ENCODE results near the gene IHH.

IHH gene

DNA sequence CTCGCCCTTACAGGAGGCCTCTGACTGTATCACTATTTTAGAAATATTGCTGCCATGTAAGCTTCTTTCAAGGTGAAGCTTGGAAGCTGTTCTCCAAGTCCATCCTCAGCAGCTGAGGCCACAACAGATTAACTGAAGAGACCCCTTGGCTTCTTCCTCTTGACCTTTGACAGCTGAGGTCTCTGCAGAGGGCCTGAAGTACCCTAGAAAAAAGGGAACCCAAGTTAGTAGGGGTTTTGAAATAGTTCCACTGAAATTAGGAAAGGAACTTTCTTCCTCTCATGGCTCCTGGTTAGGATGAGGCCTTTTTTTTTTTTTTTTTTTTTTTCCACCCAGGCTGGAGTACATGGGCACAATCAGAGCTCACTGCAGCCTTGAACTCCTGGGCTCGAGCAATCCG is 15.5 kb upstream of the IHH start:
- DNase-seq (ENCODE audit: low read depth in 2 of 2, low spot score in 1 of 2), result no peak

DNA sequence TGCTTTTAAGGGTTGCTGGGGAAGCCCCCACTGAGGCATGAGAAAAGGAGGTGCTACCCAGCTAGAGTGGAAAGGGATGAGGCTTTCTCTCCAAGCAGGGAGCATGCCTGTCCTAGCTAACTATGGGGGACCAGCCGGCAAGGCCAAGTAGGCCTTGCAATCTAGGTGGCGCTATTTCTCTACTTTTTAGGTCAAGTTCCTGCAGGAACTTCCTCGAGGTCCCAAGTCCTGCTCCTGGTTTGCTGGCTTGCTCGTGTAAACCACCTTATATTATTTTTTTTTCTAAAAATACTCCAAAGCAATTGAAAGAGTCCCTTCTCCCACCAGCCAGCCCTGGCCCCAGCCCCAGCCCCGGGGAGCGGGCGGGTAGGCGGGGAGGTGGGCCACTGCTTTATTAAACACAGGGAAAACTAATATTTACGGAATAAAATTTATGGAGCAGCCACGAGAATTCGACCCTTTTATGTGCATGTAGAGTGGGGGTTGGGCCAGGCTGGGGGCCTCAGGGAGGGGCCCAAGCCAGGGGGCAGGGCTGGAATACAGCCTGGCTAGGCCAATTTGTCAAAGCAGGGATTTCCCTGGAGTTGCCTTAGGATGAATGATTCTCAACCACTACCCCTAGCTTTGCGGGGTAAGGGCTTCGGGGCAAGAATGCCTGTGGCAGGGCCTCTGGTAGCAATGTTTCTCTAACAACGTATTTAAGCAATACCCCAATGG is 12.8 kb upstream of the IHH start:
- DNase-seq (ENCODE audit: low read depth in 2 of 2, low spot score in 1 of 2), result no peak

DNA sequence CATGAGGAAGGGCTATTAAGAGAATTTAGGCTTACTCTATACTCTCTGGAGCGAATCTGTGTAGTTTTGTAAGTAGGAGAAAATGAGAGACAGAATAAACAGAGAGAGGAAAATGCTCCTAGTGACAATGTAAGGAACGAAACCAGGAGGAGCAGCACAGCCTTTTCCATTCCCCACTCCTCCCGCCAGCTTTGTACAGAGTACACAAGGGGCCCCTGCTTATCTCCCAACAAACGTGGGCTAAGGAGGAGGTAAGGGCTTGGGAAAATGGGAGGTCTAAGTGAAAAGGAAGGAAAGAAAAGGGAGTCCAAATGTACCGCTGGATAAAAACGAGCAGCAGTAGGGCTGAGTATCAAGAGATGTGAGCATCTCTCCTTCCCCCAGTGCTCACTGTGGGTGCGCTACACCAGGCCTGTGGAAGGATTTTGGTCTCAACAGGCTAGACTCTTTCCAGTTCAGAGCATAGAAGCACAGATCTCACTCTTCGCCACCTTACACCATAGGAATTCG is 12.1 kb upstream of the IHH start:
- DNase-seq (ENCODE audit: low read depth in 2 of 2, low spot score in 1 of 2), result no peak

DNA sequence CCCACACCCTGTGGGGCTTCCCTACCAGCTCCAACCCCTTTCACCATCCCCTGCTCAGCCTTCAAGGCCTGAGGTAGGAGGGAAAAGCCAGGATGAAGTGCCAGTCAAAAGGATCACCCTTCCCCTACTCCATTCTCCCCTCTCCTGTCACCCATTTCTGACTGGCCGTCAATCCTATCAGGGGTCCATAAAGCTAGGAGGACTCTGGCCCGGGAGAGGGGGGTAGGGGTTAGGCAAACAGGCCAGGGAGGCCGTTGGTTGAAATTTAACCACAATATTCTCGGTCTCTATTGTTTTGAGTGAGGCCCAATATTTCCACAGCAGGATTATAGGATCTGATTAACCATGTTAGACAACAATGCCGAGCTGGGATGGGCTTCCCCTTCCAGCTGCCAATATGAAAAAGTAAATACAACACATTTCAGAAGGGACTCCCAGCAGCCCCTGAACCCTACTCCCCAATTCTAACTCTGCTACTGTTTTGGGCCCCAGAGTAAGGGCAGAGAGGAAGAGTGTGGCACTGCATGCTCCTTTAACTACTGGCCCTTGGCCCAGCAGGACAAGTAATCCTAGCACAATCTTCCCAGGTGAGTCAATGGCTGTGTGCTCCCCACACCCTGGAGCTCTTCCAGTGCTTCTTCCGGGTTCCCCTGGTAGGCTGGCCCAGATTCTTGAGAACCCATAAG is 10.6 kb upstream of the IHH start:
- DNase-seq (ENCODE audit: low read depth in 2 of 2, low spot score in 1 of 2), result no peak

DNA sequence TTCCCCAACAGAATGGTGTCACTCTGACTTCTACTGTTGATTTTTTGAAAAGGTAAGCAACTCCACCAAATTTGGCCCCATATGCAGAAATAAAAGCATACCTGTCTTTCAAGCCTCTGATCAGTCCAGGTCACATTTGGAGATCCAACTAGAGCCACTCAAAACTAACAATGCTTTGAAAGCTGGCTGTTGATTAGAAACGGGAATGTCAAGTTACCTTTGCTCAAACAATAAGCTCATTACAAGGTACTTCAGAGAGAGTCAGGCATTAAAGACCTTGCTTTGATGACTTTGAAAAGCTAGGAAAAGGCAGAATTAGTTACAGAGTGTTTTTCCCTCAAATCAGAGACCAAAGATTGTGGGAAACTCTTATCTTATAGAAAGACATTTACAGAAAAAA is 4.8 kb upstream of the IHH start:
- no peak for DNase-seq (ENCODE audit: low read depth in 2 of 2, low spot score in 1 of 2)

DNA sequence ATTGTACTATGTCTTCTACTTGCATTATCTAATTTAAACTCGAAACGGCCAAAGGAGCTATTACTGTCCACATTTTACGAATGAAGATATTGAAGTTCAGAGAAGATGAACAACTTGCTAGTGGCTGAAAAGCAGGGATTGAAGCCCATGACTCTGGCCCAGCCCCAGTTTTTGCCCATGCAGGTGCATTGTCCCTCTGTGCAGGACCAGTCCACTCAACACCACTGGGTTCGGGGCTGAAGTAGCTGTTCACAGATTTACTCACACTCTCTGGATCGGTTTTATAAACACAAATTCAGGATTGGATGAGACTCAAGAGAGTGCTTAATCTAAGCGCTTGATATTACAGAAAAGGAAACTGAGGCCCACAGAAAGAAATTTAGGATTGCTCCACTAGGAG is 1.4 kb upstream of the IHH start:
- no peak for DNase-seq (ENCODE audit: low read depth in 2 of 2, low spot score in 1 of 2)

DNA sequence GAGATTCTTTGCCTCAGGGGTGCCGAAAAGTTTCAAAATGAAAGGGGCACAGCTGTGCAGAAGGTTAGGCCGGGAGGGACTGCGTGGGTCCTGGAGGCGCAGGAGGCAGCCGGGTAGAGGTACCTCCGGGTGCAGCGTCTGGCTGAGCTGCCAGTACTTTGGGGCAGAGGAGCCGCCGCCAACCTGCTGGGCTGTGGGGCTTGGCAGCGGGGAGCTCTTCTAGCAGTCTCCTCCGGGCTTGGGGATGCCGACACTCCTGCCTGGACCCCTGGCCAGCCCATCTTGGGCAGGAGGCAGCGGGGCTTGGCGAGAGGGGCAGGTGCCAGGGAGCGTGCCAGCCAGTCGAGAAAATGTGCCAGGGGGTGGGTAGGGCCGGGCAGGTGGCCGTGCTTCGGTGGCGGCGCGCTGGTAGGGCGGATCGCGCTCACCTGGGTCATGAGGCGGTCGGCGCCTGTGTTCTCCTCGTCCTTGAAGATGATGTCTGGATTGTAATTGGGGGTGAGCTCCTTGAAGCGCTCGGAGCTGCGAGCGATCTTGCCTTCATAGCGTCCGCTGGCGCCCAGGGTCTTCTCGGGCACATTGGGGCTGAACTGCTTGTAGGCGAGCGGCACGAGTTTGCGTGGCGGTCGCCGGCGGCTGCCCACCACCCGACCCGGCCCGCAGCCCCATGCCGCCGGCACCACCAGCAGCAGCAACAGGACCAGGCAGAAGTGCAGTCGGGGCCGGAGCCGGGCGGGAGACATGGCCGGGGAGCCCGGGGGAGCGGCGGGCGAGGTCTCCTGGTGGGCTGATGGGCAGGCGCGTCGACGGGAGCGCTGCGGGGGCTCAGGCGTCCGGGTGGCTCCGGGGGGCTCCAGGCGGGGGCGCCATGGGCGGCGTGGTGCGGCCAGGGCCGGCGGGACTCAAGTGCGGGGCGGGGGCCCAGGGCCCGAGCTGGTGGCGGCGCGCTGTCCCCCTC is 717 bp downstream of the IHH start:
- DNase-seq (ENCODE audit: low read depth in 2 of 2, low spot score in 1 of 2), result no peak

DNA sequence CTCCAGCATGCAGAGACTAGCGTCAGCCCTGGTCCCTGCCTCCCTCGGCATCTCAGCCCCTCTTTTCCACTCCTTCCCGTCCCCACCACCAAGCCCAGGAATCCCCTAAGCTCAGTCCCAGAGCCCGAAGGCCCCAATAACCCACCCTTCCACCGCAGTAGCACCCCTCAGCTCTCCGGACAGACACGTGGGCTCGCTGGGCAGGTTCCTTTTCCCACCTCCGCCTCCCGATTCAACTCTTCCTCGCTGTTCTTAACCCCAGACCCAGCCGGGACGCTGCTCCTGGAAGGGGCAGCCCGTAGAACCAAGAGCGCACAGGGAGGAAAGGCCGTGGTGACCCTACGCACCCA is 1.4 kb downstream of the IHH start:
- DNase-seq (ENCODE audit: low read depth in 2 of 2, low spot score in 1 of 2), result no peak

DNA sequence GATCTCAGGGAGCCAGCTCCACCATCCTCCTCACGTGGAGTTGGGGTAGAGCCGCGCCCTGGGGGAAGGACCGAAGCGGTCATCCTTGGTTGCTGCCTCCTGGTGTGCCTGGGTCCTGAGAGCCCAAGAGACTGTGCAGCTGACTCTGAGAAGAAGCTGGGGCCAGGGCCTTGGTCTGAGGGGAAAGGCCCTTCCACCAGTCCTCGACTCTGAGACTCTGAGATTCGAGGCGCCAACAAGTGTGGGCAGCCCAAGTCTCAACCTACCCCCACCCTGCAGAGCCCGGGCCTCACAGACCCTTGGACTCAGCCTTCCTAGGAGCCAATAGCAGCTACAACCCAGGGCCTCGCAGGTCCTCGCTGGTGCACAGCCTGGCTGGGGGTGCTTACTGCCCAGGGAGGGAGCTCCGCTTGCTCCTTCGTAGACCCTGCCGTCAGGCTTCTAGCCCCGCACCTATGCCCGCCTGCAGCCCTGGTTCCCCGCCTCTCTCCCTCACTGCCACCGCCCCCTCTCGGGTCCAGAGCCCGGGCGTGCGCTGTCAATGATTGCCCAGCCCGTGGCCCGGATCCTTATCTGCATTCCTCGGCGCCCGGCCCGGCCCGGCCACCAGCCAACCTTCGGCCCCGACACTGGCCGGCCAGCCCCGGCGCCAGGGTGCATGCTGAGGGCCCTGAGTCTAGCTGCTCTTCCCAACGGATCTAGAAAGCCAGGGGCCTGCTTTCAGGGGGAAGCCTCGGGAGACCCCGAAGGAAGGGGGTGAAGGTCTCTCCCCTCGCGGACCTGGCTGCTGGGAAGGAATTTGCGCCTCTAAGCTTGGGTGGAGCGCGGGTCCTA is 2.0 kb downstream of the IHH start:
- DNase-seq (ENCODE audit: low read depth in 2 of 2, low spot score in 1 of 2), result no peak

DNA sequence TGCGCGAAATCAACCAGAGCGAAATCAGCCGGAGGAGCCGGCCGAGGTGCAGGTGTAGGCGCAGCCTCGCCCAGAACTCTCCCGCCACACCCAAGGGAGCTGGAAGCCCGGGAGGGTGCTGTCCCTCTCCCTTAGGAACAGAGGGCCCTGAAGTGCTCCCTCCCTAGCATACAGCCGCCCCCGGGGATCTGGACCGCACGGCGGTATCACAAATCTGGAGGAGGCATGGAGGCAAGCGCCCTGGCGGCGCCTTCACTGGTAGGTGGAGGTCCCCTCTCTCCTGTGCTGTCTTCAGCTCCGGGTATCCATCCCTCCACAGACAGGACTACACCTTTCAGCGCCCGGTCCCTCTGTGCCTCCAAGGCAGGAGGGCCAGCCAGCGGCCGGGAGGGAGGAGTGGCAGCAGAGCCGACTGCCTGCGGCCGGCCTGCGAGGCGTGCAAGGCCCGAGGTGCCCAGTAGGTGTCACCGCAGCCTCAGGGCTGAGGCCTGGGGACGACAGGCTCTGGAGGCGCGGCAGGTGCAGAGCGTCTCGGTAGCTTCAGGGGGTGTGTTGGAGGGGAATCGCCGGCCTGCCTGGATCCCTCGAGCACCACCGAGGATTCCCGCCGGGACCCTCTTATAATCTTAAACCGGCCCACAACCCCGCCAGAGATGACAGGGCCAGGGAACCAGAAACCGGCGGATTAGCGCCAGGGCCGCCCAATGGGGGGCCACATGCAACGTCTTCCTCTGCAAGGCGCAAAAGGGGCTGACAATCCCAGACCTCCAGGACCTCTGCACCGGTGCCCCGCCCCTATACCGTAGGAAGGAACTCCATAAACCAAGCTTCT is 2.8 kb downstream of the IHH start:
- DNase-seq (ENCODE audit: low read depth in 2 of 2, low spot score in 1 of 2), result peak; percentile 38 to 40

DNA sequence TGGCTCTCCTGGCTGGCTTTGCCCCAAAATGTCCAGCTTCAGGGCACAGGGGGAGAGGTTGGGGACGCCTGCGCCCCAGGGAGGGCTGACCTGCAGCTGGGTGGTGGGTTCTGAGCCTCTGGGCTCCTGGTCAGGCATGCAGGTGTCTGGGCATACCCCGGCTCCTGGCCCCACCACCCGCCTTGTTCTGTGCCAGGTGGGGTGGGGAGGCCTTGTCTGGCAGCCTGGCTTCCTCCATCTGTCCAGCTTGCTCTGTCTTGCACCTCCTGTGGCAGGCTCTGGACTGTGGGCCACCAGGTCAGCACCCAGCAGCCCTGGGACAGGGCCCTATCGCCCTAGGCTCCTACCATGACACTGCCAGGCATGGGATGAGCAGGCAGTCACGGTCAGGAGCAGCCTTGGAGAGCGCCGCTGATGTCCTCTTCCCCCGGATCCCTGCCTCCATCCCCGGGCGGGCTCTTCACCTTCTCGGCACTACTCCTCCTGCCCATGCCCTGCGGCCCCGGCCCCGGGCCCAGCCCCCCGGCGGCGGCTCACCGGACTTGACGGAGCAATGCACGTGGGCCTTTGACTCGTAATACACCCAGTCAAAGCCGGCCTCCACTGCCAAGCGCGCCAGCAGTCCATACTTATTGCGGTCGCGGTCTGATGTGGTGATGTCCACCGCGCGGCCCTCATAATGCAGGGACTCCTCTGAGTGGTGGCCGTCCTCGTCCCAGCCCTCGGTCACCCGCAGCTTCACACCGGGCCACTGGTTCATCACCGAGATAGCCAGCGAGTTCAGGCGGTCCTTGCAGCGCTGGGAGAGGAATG is 3.6 kb downstream of the IHH start:
- DNase-seq (ENCODE audit: low read depth in 2 of 2, low spot score in 1 of 2), result no peak

DNA sequence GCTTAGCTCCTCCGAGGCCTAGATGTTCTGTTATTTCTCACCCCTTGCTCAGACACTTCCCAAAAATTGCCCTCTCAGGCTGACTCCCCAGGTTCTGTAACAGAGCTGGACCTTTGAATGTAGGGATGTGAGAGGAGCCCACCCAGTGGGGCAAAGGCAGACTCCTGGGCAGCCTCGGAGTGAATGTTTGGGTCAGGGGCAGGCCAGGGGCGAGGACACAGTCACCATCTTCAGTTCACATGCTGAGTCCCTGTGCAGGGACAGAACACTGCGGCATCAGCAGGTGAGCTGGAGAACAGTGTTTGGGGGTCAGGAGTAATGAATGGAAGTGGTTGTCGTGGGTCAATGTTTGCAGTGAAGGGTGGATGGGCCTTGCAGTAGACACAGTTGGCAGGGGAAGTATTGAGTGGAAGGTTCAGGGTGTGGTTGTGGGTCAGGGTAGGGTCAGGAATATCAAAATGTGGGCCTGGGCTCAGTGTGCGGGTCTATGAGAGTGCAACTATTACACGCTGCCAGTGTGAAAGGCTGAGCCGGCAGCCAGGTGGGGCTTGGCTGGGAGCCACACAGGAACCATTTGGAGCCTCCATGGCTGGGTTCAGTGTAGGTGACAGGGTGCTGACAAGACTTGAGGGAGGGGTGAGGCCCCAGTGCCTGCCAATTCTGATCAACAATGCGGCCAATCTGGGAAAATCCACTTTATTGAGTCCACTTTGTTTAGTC is 4.4 kb downstream of the IHH start:
- no peak for DNase-seq (ENCODE audit: low read depth in 2 of 2, low spot score in 1 of 2)

DNA sequence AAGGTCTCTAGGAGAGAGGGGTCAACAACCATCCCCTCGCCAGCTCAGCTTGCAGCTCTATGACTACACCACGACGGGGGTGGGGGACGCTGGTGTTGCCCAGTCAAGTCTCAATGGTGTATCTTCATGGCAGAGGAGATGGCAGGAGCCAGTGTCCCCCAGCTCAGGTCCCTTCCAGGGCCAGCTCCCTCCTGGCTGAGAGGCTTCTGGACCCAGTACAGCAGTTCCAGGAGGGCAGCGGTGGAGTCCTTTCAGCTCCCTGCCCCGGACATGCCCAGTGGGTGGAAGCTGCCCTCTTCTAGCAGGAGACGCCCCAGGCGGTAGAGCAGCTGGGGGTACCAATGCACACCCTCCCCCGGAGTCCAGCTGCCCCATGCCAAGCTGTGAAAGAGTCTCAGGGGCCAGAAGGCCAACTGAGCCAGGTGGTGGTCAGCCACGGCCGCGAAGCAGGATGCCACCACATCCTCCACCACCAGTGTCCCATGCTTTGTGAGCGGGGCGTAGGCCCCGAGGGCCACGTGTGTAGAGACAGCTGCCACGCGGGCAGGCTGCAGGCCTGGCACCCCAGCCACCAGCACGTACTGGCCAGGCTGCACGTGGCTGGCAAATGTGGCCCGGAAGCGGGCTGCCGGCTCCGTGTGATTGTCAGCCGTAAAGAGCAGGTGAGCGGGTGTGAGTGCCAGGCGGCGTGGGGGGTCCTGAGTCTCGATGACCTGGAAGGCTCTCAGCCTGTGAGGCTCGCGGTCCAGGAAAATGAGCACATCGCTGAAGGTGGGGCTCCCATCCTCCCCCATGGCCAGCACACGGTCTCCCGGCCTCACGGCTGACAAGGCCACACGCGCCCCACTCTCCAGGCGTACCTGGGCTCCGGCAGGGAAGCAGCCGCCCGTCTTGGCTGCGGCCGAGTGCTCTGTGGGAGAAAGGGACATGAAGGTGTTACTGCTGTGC is 5.5 kb downstream of the IHH start:
- no peak for DNase-seq (ENCODE audit: low read depth in 2 of 2, low spot score in 1 of 2)

DNA sequence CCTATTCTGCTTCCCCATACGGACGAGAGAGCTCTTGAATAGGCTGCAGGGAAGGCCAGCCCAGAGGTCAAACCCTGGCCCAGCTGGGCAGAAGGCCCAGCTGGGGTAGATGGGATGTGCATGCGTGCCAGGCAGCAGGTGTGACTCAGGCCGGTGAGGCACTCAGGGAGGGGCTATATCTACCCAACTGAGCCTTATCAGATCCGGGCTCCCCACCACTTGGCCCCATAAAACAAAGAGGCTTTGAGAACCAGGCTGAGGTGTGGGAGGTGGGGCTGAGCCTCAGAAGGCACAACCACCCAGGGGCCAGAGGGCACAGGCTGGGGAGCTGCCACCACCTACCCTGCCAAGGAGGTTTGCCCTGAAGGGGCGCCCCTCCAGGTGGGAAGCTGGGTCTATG is 11.4 kb downstream of the IHH start:
- DNase-seq (ENCODE audit: low read depth in 2 of 2, low spot score in 1 of 2), result no peak

DNA sequence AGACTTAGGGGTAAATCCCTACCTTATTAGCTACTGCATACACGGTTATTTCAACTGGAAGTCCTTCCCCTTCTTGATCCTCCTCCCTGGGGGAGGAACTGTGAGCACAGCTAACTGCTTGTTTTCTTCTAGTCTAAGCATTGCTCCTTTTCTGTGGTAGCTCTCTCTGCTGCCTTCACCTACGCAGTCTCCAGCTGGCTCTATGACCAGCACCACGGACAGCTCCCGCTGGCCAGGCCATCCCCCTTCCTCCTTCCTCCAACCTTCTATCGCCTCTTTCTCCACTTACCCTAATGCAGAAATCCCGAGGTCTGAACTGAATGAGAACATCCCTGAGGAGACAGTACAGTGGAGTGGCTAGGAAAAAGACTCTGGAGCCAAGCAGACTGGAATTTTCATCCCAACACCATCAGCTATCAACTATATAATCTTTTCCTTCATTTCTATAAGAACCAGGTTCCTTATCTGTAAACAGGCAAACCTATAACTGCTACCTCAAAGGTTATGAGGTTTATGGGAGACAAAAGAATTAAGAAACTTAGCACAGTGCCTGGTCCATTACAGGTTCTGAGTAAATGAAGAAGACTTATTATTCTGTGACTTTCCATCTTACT is 14.7 kb downstream of the IHH start:
- no peak for DNase-seq (ENCODE audit: low read depth in 2 of 2, low spot score in 1 of 2)

DNA sequence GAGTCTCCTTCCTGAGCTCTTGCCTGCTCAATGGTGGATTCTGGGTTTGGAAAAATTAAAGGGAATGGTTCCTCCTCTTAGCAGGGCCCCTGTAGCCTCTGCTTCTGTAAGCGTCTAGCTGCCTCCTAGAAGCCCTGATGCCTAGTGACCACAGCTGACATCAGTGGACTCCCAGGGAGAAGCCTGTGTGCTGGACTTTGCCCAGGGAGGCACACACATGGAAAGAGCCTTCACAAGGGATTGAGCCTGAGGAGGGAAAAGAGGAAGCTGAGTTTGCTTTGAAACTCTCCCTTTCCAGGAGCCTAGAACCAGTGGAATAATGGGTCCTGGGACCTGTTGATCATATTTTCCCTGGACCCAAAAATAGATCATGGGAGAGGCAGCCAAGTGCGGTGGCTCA is 18.0 kb downstream of the IHH start:
- DNase-seq (ENCODE audit: low read depth in 2 of 2, low spot score in 1 of 2), result no peak

DNA sequence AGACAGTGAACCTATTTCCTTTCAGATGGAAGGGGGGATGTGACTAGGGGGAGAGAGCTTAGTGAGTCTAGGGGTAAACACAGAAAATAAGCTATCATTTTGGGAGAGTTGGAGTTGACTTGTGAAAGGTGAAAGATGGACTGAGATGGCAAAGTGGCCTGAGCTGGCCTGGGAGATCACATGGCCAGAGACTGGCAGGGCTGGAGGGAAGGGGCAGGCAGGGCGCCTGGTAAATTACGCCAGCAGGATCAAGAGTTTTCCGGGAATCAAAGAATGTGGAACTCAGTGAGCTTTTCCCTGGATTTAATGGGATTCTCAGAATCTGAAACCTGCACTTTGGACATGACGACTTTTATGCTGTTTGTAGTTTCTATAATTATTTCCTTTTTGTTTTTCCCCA is 18.6 kb downstream of the IHH start:
- no peak for DNase-seq (ENCODE audit: low read depth in 2 of 2, low spot score in 1 of 2)
